ENCODE results near the gene FOXP1. TPM values are rescaled to one million over a fixed set of nuclear protein-coding genes. Genes with fewer than 3 reads are reported as not detected.

The FOXP1 gene
- total RNA-seq, 4 donors from 2014 or later, result 49.8 to 157 (median 71.9) TPM

DNA sequence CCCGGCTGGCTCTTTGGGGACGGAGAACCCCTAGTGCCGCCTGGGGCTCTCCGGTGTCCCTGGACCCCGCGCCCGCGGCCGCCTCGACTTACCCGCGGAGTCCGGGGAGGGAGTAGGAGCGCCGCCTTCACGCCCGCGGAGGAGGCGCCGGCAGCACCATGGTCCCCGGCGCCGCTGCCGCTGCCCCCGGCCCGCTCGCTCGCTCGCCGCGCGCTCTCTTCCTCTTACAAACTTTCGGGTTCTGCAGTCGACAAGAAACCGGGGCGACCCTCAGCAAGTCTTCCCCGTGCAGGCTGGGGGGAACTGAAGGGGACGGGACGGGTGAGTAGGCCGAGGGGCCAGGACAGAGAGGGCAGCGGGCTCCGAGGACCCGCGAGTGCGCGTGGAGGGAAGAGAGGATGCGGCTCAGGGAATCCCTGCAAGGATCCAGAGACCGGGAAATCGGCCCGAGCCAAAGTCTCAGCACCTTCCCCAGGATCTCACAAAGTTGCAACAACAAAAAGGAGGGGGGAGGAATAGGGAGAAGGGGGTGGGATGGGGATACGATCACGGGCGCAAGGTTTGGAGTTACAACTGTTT, 2.0 kb downstream of the FOXP1 start:
- no peaks in the 10 kb centered on the region for H3K9me3 ChIP-seq
- peak overlapping the region; percentile 98 for H3K27ac ChIP-seq
- DNase-seq (ENCODE audit: low spot score in 2 of 2), result peak; percentile 71 to 80
- WGBS, result 1% methylated on average over 17 of the region's 53 CpGs
- H3K27me3 ChIP-seq, result no peaks in the 10 kb centered on the region
- H3K36me3 ChIP-seq, result no peaks in the 10 kb centered on the region
- H3K4me1 ChIP-seq, result peaks cover 23% of the 10 kb centered on the region
- H3K4me3 ChIP-seq, result peak overlapping the region; percentile 83
- TF ChIP-seq EP300 (IDR thresholded peaks at IDR 0.05) (no peak), POLR2A (IDR thresholded peaks at IDR 0.05) (no peak), POLR2AphosphoS5 (IDR thresholded peaks at IDR 0.05) (no peak)
- TF ChIP-seq, protein P1, sequence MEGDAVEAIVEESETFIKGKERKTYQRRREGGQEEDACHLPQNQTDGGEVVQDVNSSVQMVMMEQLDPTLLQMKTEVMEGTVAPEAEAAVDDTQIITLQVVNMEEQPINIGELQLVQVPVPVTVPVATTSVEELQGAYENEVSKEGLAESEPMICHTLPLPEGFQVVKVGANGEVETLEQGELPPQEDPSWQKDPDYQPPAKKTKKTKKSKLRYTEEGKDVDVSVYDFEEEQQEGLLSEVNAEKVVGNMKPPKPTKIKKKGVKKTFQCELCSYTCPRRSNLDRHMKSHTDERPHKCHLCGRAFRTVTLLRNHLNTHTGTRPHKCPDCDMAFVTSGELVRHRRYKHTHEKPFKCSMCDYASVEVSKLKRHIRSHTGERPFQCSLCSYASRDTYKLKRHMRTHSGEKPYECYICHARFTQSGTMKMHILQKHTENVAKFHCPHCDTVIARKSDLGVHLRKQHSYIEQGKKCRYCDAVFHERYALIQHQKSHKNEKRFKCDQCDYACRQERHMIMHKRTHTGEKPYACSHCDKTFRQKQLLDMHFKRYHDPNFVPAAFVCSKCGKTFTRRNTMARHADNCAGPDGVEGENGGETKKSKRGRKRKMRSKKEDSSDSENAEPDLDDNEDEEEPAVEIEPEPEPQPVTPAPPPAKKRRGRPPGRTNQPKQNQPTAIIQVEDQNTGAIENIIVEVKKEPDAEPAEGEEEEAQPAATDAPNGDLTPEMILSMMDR (IDR thresholded peaks at IDR 0.05), result no peak

DNA sequence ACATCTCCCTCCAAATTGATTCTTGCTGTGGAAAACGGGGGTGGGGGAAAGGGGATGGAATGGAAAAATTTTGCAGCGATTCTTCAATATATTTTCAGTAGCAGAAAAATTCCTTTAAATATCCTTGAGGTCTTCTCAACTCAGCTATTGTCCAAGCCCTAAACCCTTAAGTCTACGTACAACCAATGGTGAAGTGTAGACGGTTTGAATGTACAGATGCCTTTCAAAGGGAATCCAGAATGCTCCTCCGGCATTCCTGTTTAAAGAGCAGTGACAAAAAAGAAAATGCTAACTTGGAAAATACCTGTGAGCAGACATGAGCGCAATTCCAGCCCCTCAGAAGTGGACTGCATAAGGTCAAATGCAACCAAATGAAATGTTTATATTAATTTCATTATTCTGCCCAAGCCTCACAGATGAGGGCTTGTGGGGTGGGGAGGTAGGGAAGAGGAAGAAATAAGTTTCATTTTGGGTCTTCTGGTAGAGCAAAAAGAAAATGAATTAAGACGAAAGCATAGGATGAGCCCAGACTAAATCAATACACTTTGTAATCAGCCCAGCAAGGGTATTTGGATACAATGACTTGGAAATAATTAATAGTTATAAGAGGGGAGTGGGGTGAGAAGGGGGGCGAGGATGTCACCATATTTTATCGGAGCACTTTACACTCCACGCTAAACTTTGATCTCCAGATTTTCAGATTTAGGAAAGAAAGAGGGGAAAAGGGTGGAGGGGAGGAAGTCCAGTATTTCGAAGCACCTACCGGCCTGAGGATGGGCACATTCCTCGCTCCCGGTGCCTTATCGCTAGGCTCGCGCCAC, 2.7 kb downstream of the FOXP1 start:
- peak overlapping the region; percentile 83 for H3K4me3 ChIP-seq
- no peaks in the 10 kb centered on the region for H3K9me3 ChIP-seq
- peak overlapping the region; percentile 98 for H3K27ac ChIP-seq
- WGBS, result 29% methylated on average over 17 of the region's 17 CpGs
- peaks cover 18% of the 10 kb centered on the region for H3K4me1 ChIP-seq
- no peaks in the 10 kb centered on the region for H3K36me3 ChIP-seq
- TF ChIP-seq POLR2AphosphoS5 (IDR thresholded peaks at IDR 0.05) (no peak), EP300 (IDR thresholded peaks at IDR 0.05) (no peak), POLR2A (IDR thresholded peaks at IDR 0.05) (no peak)
- TF ChIP-seq, protein P1 (IDR thresholded peaks at IDR 0.05), result no peak
- no peaks in the 10 kb centered on the region for H3K27me3 ChIP-seq
- no peak for DNase-seq (ENCODE audit: low spot score in 2 of 2)

DNA sequence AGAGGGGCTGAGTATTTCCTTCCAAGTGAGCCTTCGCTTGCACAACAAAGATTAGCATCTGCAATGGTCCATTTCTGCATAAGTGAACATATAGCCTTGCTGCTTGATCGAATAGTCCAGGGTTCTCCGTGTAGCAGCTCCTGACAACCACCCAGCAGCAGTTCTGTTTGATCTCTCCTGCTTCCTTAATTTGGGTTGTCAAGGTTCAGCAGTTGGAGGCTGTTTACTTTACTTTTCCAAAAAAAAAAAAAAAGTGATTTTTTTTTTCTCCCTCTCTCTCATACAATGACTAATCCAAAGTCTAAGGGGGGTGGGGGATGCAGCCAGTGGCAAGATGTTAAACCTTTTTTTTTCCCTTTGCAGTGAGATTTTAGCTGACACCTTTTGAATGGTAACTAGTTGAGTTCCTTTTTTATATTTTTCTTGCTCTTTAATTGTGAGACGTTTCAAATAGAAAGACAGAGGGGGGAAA, 3.6 kb downstream of the FOXP1 start:
- Histone ChIP-seq H3K4me3 (peak overlapping the region; percentile 83), H3K4me1 (peaks cover 16% of the 10 kb centered on the region), H3K9me3 (no peaks in the 10 kb centered on the region), H3K27me3 (no peaks in the 10 kb centered on the region), H3K27ac (peak overlapping the region; percentile 98), H3K36me3 (no peaks in the 10 kb centered on the region)
- TF ChIP-seq EP300 (IDR thresholded peaks at IDR 0.05) (no peak), POLR2A (IDR thresholded peaks at IDR 0.05) (no peak), POLR2AphosphoS5 (IDR thresholded peaks at IDR 0.05) (no peak)
- TF ChIP-seq, protein P1 (IDR thresholded peaks at IDR 0.05), result no peak
- 50% methylated on average over 4 of the region's 4 CpGs for WGBS
- no peak for DNase-seq (ENCODE audit: low spot score in 2 of 2)

DNA sequence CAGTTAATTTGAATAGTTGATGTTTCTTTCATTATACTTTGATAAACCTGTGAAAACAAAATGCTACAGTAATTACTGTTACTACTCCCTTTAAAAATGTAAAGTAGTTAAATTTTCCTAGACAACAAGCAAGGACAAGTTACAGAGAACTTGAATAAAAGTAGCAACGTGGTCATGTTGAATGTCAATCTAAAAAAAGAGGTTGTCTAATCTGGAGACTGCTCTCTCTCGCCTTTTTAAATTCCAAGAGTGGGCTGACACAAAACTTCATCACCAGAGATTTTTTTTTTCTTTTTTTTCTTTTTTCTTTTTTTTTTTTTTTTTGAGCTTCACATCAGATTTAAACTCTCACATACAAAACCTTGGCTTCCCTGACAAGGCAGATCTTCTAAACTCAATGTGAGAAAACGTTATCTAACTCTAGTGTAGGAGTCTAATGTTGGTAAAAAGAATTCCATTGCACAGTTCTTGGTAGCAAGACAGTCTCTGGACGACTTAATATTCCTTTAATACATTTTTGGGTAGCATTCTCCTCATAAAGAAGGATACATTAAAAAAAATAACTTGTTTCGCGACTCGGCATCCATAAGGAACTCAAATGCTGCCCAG, 4.1 kb downstream of the FOXP1 start:
- TF ChIP-seq POLR2AphosphoS5 (IDR thresholded peaks at IDR 0.05) (no peak), POLR2A (IDR thresholded peaks at IDR 0.05) (no peak), EP300 (IDR thresholded peaks at IDR 0.05) (no peak)
- TF ChIP-seq, protein P1 (IDR thresholded peaks at IDR 0.05), result no peak
- Histone ChIP-seq H3K4me1 (peaks cover 16% of the 10 kb centered on the region), H3K27ac (peak overlapping the region; percentile 38), H3K9me3 (no peaks in the 10 kb centered on the region), H3K27me3 (no peaks in the 10 kb centered on the region), H3K4me3 (peak overlapping the region; percentile 83), H3K36me3 (no peaks in the 10 kb centered on the region)
- DNase-seq (ENCODE audit: low spot score in 2 of 2), result no peak
- WGBS, result 48% methylated on average over 7 of the region's 7 CpGs
